NOMO-1 treated with dmso at 0.1 percent for 144 hours (cell line): ENCODE results near the gene SOWAHA.
"Not testable (repeated sequence)": the region's sequence is repeated elsewhere in the genome, so short reads cannot be mapped to it uniquely, and the experiment has no call there.

ENCODE experiments used
- DNase-seq: peaks from one replicate; lab custom pipeline; 2025; ENCODE audit not compliant: unreplicated experiment; lab: John Stamatoyannopoulos, UW

SOWAHA gene

DNA sequence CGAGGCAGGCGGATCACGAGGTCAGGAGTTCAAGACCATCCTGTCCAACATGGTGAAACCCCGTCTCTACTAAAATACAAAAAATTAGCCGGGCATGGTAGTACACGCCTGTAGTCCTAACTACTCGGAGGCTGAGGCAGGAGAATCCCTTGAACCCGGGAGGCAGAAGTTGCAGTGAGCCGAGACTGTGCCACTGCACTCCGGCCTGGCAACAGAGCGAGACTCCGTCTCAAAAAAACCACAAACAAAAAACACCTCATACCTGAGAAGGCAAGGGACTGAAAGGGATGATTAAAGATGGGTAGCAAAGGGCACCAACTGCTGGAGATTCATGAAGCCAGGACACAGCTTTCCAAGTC lies 6.3 kb upstream of the SOWAHA start:
- not testable (repeated sequence) for DNase-seq

DNA sequence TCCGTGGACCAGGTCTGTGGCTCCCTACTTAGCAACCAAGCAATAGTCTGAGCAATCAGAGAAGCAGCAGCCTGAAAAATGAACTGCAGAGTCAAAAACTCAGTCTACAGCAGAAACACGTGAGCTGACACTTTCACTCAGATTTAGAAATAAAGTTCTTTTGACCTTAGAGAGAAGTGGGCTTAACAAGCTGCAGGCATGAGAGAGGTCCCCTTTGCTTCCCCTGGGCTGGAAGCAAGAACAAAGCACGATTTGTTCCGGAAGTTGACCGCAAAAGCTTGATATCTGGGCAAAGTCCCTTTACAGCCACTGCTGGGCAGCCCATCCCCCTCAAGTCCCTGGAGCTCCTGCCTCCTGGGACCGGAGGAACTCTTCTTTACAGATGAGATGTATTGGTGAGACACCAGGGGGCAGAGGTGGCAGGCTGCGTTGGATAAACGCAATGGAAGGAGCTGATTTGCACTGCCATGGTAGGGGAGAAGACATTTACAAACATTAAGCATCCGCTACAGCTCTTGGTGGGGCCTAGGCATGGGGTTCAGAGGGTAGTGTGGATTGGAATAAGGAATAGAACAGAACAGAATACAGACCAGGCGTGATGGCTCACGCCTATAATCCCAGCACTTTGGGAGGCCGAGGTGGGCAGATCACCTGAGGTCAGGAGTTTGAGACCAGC lies 5.8 kb upstream of the SOWAHA start:
- DNase-seq, result no peak

DNA sequence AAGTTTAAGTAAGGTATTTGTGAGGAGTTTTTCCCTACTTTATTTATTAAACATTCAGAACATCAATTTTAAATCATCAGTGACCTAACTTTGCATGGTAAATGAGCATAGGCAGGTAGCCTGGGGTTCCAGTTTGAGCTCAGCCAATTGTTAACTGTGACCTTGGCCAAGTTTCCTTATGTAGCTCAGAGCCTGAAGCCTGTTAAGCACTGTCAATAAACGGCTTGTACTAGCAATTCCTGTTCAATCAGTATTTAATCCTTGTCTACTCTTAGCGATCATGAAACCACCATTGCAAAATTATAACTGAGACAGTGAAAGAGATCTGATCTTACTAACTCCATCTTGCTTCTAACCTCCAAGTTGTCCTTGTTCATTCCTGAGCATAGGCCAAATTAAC lies 4.7 kb upstream of the SOWAHA start:
- DNase-seq, result no peak

DNA sequence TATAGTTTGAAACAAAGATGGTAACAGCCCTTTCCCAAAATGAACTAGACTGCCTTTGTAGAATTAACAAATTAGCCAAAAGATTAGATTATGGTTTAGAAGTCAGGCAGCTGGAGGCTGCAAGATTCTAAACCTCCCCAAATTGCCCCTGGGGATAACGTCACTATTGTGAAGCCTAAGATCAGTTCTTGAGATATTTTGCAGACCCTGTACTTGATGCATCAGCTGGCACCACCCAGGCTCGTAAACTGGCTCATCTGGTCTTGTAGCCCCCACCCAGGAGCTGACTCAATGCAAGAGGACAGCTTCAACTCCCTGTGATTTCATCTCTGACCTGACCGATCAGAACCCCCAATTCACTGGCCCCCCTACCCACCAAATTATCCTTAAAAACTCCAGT lies 4.2 kb upstream of the SOWAHA start:
- DNase-seq, result no peak

DNA sequence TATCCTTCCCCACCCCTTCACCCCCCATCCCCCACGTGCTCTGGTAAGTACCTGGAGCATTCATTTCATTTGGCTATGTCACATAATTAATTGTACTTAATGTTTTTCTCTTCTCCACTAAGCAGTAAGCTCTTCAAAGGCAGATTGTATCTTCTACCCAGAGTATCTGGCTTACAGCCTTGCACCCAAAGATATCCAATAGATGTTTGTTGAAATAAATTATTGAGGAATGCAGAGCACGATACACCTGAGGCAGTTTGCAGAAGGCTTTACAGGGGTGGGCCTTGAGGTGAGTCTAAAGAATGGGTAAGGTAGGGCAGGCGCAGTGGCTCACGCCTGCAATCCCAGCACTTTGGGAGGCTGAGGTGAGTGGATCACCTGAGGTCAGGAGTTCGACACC lies 2.5 kb upstream of the SOWAHA start:
- no peak for DNase-seq

DNA sequence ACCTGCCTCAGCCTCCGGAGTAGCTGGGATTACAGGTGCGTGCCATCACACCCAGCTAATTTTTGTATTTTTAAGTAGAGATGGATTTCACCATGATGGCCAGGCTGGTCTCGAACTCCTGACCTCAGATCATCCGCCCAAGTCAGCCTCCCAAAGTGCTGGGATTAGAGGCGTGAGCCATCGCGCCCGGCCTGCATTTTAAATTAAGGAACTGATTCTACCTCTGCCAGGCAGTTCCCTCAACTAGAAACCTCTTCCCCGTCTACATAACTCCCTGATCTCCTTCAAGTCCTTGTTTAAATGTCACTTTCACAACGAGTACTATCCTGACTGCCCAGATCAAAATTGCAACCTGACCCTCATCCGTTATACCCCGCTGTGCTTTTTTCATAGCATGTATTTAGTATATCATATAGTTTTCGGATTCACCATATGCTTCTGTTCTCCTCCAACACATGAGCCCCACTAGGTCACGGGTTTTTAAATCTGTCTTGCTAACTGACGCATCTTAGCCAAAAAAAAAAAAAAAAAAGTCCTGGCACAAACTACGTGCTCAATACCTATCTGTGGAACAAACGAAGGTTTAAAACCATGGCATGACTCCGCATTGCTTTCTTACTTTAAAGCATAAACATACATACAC lies 858 bp upstream of the SOWAHA start:
- DNase-seq, result peak; percentile 50

DNA sequence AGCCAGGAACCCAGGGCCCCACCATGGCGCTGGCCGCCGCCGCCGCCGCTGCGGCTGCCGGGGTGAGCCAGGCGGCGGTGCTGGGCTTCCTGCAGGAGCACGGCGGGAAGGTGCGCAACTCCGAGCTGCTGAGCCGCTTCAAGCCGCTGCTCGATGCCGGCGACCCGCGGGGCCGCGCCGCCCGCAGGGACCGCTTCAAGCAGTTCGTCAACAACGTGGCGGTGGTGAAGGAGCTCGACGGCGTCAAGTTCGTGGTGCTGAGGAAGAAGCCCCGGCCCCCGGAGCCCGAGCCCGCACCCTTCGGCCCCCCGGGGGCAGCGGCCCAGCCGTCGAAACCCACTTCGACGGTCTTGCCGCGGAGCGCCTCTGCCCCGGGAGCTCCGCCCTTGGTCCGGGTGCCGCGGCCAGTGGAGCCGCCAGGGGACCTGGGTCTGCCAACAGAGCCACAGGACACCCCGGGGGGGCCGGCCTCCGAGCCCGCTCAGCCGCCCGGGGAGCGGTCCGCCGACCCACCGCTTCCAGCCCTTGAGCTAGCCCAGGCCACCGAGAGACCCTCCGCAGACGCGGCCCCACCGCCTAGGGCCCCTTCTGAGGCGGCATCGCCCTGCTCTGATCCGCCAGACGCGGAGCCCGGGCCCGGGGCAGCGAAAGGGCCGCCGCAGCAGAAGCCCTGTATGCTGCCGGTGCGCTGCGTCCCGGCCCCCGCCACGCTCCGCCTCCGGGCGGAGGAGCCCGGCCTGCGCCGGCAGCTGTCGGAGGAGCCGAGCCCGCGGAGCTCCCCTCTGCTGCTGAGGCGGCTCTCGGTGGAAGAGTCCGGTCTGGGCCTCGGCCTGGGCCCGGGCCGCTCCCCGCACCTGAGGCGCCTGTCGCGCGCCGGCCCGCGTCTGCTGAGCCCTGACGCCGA lies 749 bp downstream of the SOWAHA start:
- no peak for DNase-seq

DNA sequence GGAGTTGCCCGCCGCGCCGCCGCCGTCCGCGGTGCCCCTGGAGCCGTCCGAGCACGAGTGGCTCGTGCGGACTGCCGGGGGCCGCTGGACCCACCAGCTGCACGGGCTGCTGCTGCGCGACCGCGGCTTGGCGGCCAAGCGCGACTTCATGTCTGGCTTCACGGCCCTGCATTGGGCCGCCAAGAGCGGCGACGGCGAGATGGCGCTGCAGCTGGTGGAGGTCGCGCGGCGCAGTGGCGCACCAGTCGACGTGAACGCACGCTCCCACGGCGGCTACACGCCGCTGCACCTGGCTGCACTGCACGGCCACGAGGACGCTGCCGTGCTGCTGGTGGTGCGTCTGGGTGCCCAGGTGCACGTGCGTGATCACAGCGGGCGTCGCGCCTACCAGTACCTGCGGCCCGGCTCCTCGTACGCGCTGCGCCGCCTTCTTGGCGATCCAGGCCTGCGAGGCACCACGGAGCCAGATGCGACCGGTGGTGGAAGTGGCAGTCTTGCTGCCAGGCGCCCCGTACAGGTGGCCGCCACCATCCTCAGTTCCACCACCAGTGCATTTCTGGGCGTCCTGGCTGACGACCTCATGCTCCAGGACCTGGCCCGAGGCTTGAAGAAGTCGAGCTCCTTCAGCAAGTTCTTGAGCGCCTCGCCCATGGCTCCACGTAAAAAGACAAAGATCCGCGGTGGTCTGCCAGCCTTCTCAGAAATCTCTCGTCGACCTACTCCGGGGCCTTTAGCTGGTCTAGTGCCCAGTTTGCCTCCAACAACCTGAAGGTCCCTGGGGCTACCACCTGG lies 1.6 kb downstream of the SOWAHA start:
- no peak for DNase-seq

DNA sequence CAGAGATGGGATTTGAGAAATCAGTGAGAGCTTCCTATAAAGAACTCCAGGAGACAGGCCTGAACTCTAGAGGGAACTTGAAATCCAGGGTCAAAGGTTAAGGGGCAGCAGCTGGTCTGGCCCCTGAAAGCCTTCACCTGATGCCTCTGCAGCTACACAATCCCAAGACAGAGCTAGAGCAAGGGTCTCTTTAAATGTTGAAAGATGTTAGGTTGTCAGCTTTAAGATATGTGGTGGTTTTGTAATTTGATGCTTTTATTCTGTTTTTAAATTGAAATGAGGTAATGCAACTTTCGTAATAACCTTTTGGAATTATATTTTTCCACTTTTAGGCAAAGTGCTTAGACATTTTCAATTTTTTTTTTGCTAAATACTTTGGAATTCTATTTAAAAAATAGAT lies 2.4 kb downstream of the SOWAHA start:
- DNase-seq, result no peak

DNA sequence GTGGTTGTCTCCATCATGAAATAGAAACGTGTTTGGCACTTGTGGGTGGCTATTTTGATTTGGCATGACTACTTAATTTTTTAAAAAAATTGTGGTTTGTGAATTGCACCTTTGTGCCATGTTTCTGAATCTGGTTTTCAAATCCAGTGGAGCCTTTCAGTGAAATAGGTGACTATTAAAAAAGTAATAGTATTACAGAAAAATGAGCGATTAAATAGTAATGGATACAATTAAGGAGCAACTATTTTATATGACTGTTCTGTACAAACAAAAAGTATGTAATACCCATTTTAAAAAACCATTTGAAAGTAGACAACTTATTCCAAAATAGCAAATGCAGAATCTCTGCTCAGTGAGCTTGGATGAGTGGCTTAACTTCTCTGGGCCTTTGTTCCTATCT lies 3.0 kb downstream of the SOWAHA start:
- DNase-seq, result no peak

DNA sequence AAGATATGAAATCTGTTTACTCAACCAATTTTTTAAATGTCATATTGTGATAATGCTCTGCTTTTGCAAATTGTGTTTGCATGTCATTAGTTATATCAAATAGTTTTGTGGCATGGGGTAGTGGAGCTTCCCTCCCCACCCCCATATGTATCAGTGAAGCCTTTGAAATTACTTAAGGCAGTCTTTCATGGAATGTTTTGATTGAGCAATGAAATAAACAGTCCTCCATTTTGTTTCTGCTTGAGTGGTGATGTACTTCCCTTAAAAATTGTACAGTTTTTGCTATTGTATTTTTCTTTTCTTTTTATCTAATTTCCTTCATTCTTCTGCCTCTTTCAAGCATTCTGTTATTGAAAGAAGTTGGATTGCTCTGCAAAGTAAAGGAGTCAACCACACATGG lies 3.5 kb downstream of the SOWAHA start:
- DNase-seq, result no peak

DNA sequence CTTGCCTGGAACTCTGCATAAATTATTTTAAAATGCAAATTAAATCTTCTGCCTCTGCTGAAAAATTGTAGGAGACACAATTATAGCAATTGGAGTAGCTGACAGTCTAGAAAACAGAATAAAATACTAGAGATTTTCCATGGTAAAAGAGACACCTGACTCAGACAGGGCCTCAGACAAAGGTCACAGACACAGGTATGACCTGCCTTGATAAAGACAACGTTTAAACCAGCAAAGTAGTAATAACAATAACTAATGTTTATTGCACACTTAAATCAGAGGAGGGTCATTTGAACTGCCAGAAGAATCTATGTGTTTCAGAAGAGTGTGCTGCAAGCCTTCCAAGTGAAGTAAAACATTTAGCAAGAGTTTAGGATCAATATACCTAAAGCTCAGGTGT lies 3.9 kb downstream of the SOWAHA start:
- no peak for DNase-seq

DNA sequence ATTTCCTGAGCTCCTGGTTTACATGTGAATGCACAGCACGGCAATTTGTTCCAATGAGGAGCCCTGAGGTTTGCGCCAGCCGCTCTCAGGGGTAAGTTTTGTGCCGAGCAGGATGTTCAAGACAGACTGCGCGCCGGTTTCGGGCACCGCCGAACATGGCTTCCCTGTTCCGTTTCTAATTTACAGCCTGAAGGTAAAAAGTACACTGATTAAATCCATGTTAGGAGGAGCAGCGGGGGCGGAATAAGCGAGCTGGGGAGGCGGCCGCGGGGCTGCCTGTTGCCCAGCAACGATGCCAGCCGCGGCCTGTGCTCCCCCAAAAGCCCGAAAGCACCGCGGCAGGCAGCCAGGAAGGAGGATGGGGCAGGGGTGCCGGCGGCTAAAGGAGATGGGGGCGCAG lies 6.4 kb downstream of the SOWAHA start:
- no peak for DNase-seq

DNA sequence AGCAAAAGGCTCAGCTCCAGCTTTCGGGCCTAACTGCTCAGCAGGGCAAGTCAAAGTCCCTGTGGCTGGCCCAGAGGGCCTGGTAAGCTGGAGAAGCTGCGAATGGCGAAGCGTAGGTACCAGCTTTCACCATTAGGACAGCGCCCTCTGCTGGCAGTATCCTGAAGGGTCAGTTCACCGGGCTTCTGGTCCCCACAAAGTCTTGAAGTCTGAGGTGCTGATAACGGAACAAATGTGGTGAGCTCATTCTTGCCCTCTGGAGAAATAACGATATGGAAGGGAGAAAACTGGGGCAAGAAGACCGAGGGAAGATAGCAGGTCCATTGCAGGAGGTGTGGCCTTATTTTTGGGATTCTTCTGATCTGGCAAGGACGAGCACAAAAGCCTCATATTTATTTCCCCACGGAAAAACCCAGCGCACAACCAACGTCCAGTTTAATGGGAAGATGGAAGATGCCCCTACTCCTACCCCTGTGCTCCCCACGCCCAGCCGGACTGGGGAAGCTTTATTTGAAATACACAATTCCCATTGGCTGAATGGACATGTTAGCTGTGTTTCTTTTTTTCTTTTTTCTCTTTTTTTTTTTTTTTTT lies 7.2 kb downstream of the SOWAHA start:
- DNase-seq, result peak; percentile 57

DNA sequence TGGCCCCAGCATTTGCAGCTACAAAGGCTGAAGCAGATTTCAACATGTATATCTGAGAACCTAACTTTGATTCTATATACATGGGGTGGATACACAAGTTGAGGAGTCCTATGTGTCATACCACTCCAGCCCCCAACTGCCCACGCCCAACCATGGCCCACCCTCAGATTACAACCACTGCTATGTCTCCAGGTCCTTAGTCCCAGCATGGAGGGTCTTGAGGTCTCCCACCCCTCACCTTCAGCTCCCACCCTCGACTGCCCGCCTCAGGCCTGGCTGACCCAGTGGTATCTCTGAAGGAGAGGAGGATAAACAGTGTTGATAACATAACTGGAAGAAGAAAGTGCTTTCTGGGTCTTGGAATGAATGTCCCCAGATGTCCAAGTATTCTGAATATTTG lies 8.2 kb downstream of the SOWAHA start:
- DNase-seq, result no peak

DNA sequence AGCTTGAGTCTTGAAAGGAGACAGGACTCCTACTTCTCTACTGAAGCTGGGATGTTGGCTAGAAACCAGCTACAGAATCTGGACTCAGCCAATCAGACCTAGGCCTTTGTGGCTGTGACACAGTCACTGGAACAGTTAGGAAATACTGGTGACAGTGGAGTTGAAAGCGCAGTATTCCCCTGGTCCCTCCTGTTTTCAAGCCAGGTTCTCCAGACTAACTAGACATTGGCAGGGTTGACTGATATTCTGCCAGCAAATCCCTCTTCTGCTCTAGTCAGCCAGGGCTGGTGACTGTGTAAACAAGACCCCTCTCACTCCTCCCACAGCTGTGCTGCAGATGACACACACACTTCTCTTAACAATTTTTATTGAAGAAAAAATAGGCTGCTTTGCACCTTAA lies 8.7 kb downstream of the SOWAHA start:
- DNase-seq, result no peak

DNA sequence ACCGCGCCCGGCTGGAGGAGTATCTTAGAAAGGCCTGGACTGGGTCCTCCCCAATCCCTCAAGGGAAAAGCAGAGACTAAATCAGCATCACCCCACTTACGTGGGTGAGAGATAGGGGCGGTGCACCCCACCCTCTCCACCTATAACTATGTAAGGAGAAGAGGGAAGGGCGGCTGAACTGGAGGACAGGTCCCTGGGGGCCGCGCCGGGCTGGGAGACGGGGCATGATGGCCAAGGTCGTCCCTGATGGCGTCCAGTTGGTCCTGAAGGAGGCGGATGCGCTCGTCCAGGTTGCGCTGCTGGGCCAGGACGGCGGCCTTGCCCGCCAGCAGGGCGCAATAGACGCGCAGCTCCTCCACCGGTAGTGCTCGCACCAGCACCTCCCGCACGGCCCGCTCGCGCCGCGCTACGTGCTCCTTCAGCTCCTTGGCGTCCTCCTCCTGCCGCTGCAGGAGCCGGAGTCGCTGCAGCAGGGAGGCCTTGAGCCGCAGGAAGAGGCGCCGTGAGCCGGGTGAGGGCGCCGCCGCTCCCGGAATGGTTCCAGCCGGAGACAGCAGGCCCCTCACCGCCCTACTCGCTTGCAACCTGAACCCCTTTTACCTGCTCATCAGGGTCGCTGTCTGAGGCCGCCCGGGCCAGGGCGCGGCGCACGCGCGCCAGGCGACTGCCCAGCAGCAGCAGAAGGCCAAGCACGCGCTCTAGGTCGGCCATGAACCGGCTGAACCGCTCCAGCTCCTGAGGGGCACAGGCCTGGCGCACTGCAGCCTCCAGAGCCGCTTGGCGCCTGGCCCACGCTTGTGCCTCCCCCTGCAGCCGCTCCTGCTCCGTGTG lies 9.8 kb downstream of the SOWAHA start:
- no peak for DNase-seq

DNA sequence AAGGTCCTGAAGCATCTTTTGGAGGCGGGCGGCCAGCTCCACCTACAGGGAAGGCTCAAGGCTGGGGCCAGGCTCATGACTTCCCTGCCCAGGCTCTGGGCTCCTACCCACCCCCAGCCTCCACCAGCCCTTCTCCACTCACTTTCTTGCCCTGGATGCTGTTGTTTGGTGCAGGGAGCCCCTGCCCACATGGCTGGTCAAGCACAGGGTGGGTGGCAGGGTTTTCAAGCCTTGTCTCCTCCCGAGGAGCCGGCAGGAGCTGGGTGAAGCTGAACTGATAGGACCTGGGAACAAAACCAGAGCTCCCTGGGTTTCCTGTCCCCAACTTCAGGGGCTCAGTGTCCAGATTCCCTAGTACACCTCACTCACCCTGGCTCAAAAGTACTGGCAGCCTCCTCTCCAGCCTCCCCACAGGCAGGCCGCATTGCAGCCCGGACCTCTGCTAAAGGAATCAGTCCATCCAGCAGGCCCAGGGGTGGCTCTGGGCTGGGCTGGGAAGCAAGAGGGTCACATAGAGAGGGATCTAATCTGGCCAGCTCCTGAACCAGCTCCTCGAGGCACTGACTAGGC lies 10.5 kb downstream of the SOWAHA start:
- no peak for DNase-seq

DNA sequence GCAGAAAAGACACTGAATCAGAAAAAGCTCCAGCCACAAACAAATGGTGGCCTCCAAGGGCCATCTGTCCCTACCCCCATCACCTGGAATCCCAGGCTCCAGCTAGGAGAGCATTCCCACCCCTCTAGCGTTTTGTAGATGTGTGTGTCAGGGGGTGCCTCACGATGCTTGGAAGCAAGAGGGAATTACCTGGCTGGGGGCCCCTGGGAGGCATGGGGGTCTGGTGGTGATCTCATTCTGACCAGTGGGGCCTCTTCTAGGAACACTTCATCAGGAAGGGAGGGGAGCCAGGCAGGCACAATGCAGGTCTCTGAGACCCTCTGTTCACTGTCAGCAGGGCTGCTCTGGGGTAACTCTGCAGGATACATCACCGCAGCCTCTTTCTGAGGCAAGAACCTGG lies 11.3 kb downstream of the SOWAHA start:
- no peak for DNase-seq
